Muscle of leg (tissue), 11 donors: Measurements from ENCODE around the gene MAP3K15. TPM values are rescaled to one million over a fixed set of nuclear protein-coding genes. Genes with fewer than 3 reads are reported as not detected.
A peak's percentile ranks its signal among the peaks of the same experiment; 100 is the strongest.

Experiments
- DNase-seq: peaks from one replicate; pipeline ENCODE4 v3.0.0; 2013
- H3K27ac ChIP-seq: one replicate; pipeline ENCODE4 v1.5.1; 2013; ENCODE audit warnings: mild to moderate bottlenecking, low read length, control low read depth
- H3K27me3 ChIP-seq: one replicate; pipeline ENCODE4 v1.6.1; 2013; ENCODE audit warnings: low read length; ENCODE audit not compliant: control insufficient read depth, insufficient read depth
- H3K36me3 ChIP-seq: one replicate; pipeline ENCODE4 v1.6.1; 2013; ENCODE audit warnings: low read length; ENCODE audit not compliant: control insufficient read depth, insufficient read depth
- H3K4me1 ChIP-seq: one replicate; pipeline ENCODE4 v1.6.1; 2013; ENCODE audit warnings: low read length; ENCODE audit not compliant: control insufficient read depth, insufficient read depth
- H3K4me3 ChIP-seq: one replicate; pipeline ENCODE4 v1.5.1; 2013; ENCODE audit warnings: low read length, control low read depth
- H3K9me3 ChIP-seq: replicated peaks from 2 replicates; pipeline ENCODE4 v1.6.1; 2013; ENCODE audit warnings: low read depth, low read length; ENCODE audit not compliant: control insufficient read depth
- WGBS: methylation state at CpG from one replicate; pipeline ENCODE4 v1.1.5; 2013; ENCODE audit warnings: missing lambda C conversion rate; ENCODE audit not compliant: insufficient coverage; 5-methylcytosine and 5-hydroxymethylcytosine counted together
- polyA plus RNA-seq, 8 donors: library from polyadenylated mRNA; unstranded; fragments of 120-200 nt; gene quantifications; one replicate each; pipeline versions ENCODE4 v1.2.1 to v1.2.3, GENCODE V29; 2013; ENCODE audit warnings: inconsistent platforms in 1 of 8, low replicate concordance in 1 of 8; ENCODE audit not compliant: insufficient read length in 8 of 8, insufficient read depth in 1 of 8
- total RNA-seq: library from RNA; stranded (reverse); fragments of 120-200 nt; gene quantifications from one replicate; pipeline ENCODE4 v1.2.4, GENCODE V29; 2013

Gene MAP3K15
- total and polyA plus RNA-seq, 9 donors: 0.13 to 0.93 (median 0.73) TPM

GRCh38 chrX:19342331-19342906, 172.9 kb downstream of the MAP3K15 start:
- peak; percentile 65 for DNase-seq
- WGBS: 45% methylated on average over 2 of the region's 6 CpGs
- H3K9me3 ChIP-seq: no peaks in the 10 kb centered on the region
- H3K27me3 ChIP-seq: no peaks in the 10 kb centered on the region
- peak overlapping the region; percentile 84 for H3K27ac ChIP-seq
- no peak overlapping the region for H3K4me3 ChIP-seq
- H3K36me3 ChIP-seq: no peaks in the 10 kb centered on the region
- peaks cover 15% of the 10 kb centered on the region for H3K4me1 ChIP-seq

GRCh38 chrX:19334945-19335626, 180.2 kb downstream of the MAP3K15 start:
- WGBS: no CpG with 5 or more reads among the region's 16 CpGs
- no peak for DNase-seq
- no peaks in the 10 kb centered on the region for H3K36me3 ChIP-seq
- H3K4me1 ChIP-seq: peaks cover 13% of the 10 kb centered on the region
- no peaks in the 10 kb centered on the region for H3K27me3 ChIP-seq
- no peak overlapping the region for H3K4me3 ChIP-seq
- peaks cover 11% of the 10 kb centered on the region for H3K9me3 ChIP-seq
- no peak overlapping the region for H3K27ac ChIP-seq

- Histone ChIP-seq H3K4me3 (no peak overlapping the region), H3K27ac (peak overlapping the region; percentile 57), H3K27me3 (peaks cover 3% of the 10 kb centered on the region), H3K36me3 (no peaks in the 10 kb centered on the region), H3K4me1 (peaks cover 13% of the 10 kb centered on the region), H3K9me3 (peaks cover 11% of the 10 kb centered on the region)
- WGBS: 17% methylated on average over 5 of the region's 5 CpGs
- peak; percentile 89 for DNase-seq
These were observed 182.3 kb downstream of the MAP3K15 start for GRCh38 chrX:19332983-19333382.

- no peak for DNase-seq
- Histone ChIP-seq H3K9me3 (peaks cover 11% of the 10 kb centered on the region), H3K27me3 (peaks cover 6% of the 10 kb centered on the region), H3K4me3 (no peak overlapping the region), H3K27ac (no peak overlapping the region), H3K4me1 (peaks cover 13% of the 10 kb centered on the region), H3K36me3 (no peaks in the 10 kb centered on the region)
- WGBS: 89% methylated on average over 9 of the region's 10 CpGs
These were observed 183.5 kb downstream of the MAP3K15 start for GRCh38 chrX:19331831-19332230.

GRCh38 chrX:19326567-19326966, 188.7 kb downstream of the MAP3K15 start:
- Histone ChIP-seq H3K9me3 (no peaks in the 10 kb centered on the region), H3K36me3 (no peaks in the 10 kb centered on the region), H3K4me1 (no peaks in the 10 kb centered on the region), H3K27me3 (peaks cover 6% of the 10 kb centered on the region), H3K4me3 (no peak overlapping the region), H3K27ac (no peak overlapping the region)
- no peak for DNase-seq
- no CpG with 5 or more reads among the region's 2 CpGs for WGBS

Other genes starting within 250 kb of the MAP3K15 start
- gene PDHA1, start 171.6 kb downstream of the MAP3K15 start, total RNA-seq: 165 TPM
- gene PDHA1, start 171.6 kb downstream of the MAP3K15 start, polyA plus RNA-seq: 100 to 1,000 TPM; 150 to 190 (median 170) TPM